K562 (cell line): ENCODE data around the gene PODXL2. TPM values are rescaled to one million over a fixed set of nuclear protein-coding genes. Genes with fewer than 3 reads are reported as not detected.

Source experiments
- ATAC-seq: fragments of 200-7000 bp; cut with Tn5 transposase; 3 replicates; pipeline ENCODE4 v1.9.1; 2020; ENCODE audit warnings: moderate library complexity
- BruUV-seq: library from RNA; stranded (reverse); fragments of 400-500 nt; replicated peaks from 2 replicates; lab custom pipeline; 2021; lab: Mats Ljungman, UMichigan
- CTCF ChIA-PET: fragments of 300-600 bp; formaldehyde crosslinking; extraction: SDS; loops from one replicate; lab custom pipeline; 2021; ENCODE audit warnings: low intra/inter-chr PET ratio; lab: Yijun Ruan, JAX
- POLR2A ChIA-PET: fragments of 300-600, 350-650 bp; sonication (Branson Sonifier 250); formaldehyde crosslinking; extraction: SDS; loops from one replicate; lab custom pipeline; 2021; ENCODE audit warnings: antibody characterized with exemption, inconsistent platforms; lab: Yijun Ruan, JAX
- DNase-seq, 4 experiments: peaks; one replicate each; pipeline versions ENCODE4 v3.0.0 to v3.0.0-alpha.2; 2011 to 2018; ENCODE audit warnings: low spot score in 3 of 4, mixed read lengths in 3 of 4; ENCODE audit errors: extremely low read depth in 1 of 4
- FAIRE-seq: peaks from 2 replicates; lab custom pipeline; 2011; peaks lifted over from hg19 to GRCh38; lab: Jason Lieb, UNC
- H2AFZ ChIP-seq: 2 replicates; pipeline ENCODE4 v1.6.0; 2011; ENCODE audit warnings: low read depth, low read length, control low read depth, inconsistent platforms
- H3K27ac ChIP-seq: fragments of 200-600 bp; 3 replicates; pipeline ENCODE4 v1.8.0; 2011; ENCODE audit warnings: low read depth, mild to moderate bottlenecking, control low read depth, inconsistent platforms, low read length, moderate library complexity, mixed read lengths; ENCODE audit errors: extremely low read depth
- H3K27me3 ChIP-seq, 2 experiments: fragments of 300-600 bp in 1 of 2; 2 replicates in 1 of 2; 3 replicates in 1 of 2; pipeline versions ENCODE4 v1.6.0 to v1.8.0; 2011; ENCODE audit warnings: inconsistent platforms in 2 of 2, low read length in 2 of 2, mild to moderate bottlenecking in 1 of 2, mixed read lengths in 1 of 2, moderate library complexity in 1 of 2; ENCODE audit not compliant: control insufficient read depth in 2 of 2, insufficient read depth in 2 of 2
- H3K36me3 ChIP-seq: fragments of 300-600 bp; 3 replicates; pipeline ENCODE4 v1.8.0; 2011; ENCODE audit warnings: mild to moderate bottlenecking, low read length, inconsistent platforms; ENCODE audit not compliant: control insufficient read depth, insufficient read depth
- H3K4me1 ChIP-seq, 2 experiments: fragments of 200-600 bp in 1 of 2; replicated peaks in 1 of 2; 2 replicates in 1 of 2; 3 replicates in 1 of 2; pipeline versions ENCODE4 v1.5.1 to v1.8.0; 2011; ENCODE audit warnings: inconsistent platforms in 2 of 2, low read length in 2 of 2, mild to moderate bottlenecking in 1 of 2, mixed read lengths in 1 of 2, moderate library complexity in 1 of 2; ENCODE audit not compliant: control insufficient read depth in 2 of 2, insufficient read depth in 2 of 2
- H3K4me2 ChIP-seq: 2 replicates; pipeline ENCODE4 v1.6.1; 2011; ENCODE audit warnings: low read length, control low read depth, inconsistent platforms, mixed read lengths; ENCODE audit not compliant: insufficient read depth
- H3K4me3 ChIP-seq: fragments of 200-600 bp; sonication (generic), shearing (Covaris generic); 2 replicates; pipeline ENCODE4 v1.5.1; 2016; ENCODE audit warnings: control low read depth, inconsistent platforms
- H3K79me2 ChIP-seq: fragments of 200-600 bp; 3 replicates; pipeline ENCODE4 v1.8.0; 2011; ENCODE audit warnings: low read length, inconsistent platforms; ENCODE audit not compliant: control insufficient read depth, insufficient read depth
- H3K9ac ChIP-seq, 2 experiments: 2 replicates each; pipeline versions ENCODE4 v1.6.0 to v1.6.1; 2011; ENCODE audit warnings: low read depth in 2 of 2, low read length in 2 of 2, control low read depth in 1 of 2, inconsistent platforms in 1 of 2, mild to moderate bottlenecking in 1 of 2, mixed read lengths in 1 of 2; ENCODE audit not compliant: insufficient read depth in 1 of 2
- H3K9me1 ChIP-seq: one replicate; pipeline ENCODE4 v1.6.0; 2011; ENCODE audit warnings: inconsistent platforms, mild to moderate bottlenecking, low read length, moderate library complexity; ENCODE audit not compliant: control insufficient read depth, insufficient read depth
- H3K9me3 ChIP-seq: replicated peaks from 2 replicates; pipeline ENCODE4 v1.5.1; 2011; ENCODE audit warnings: low read depth, low read length, inconsistent platforms; ENCODE audit not compliant: control insufficient read depth, insufficient read depth
- H4K20me1 ChIP-seq: replicated peaks from 2 replicates; pipeline ENCODE4 v1.6.1; 2011; ENCODE audit warnings: low read length, inconsistent platforms, mixed read lengths; ENCODE audit not compliant: control insufficient read depth, insufficient read depth
- ARID3B ChIP-seq: fragments of 250-450 bp; sonication (Bioruptor Pico); IDR thresholded peaks from 2 replicates; pipeline ENCODE4 v1.4.0; 2020; ENCODE audit warnings: borderline replicate concordance
- CBX2 ChIP-seq: fragments of 200-600 bp; sonication (generic); IDR thresholded peaks from one replicate; pipeline ENCODE4 v1.6.1; 2012; ENCODE audit warnings: mild to moderate bottlenecking, low read length, inconsistent platforms; ENCODE audit not compliant: insufficient read depth, poor library complexity, severe bottlenecking
- CHD4 ChIP-seq: fragments of 200-600 bp; sonication (generic); IDR thresholded peaks from 3 replicates; pipeline ENCODE4 v1.6.1; 2012; ENCODE audit warnings: low read depth, mild to moderate bottlenecking, mixed read lengths, low read length, inconsistent platforms; ENCODE audit not compliant: insufficient read depth, insufficient replicate concordance, poor library complexity, severe bottlenecking
- CTCFL ChIP-seq: IDR thresholded peaks from 2 replicates; pipeline ENCODE4 v1.6.1; 2011; ENCODE audit warnings: borderline replicate concordance, low read depth, mild to moderate bottlenecking, moderate library complexity, low read length; ENCODE audit not compliant: insufficient read depth, poor library complexity, severe bottlenecking
- DPF2 ChIP-seq: fragments of 450-650 bp; IDR thresholded peaks from 2 replicates; pipeline ENCODE4 v1.6.1; 2016
- MITF ChIP-seq: IDR thresholded peaks from 2 replicates; pipeline ENCODE4 v1.6.1; 2014; ENCODE audit warnings: antibody characterized with exemption
- PHB2 ChIP-seq: fragments of 450-650 bp; IDR thresholded peaks from 2 replicates; pipeline ENCODE4 v1.6.1; 2017; ENCODE audit warnings: low read depth
- RBM39 ChIP-seq: fragments of 200-400 bp; formaldehyde crosslinking; optimal IDR thresholded peaks from 2 replicates; pipeline ENCODE3; 2018; ENCODE audit warnings: low read depth, low read length
- SP2 ChIP-seq: IDR thresholded peaks from 2 replicates; pipeline ENCODE4 v1.6.1; 2011; ENCODE audit warnings: mild to moderate bottlenecking, low read depth, low read length, moderate library complexity; ENCODE audit not compliant: poor library complexity, severe bottlenecking; ENCODE audit errors: extremely low read depth
- THRB ChIP-seq: fragments of 450-650 bp; formaldehyde crosslinking; conservative IDR thresholded peaks from 2 replicates; pipeline ENCODE4 v1.4.0; 2022; ENCODE audit warnings: mild to moderate bottlenecking, missing genetic modification characterization
- ZEB2 ChIP-seq: fragments of 450-650 bp; IDR thresholded peaks from 2 replicates; pipeline ENCODE4 v1.6.1; 2016
- ZNF184 ChIP-seq: sonication (generic); formaldehyde crosslinking; IDR thresholded peaks from 2 replicates; pipeline ENCODE4 v1.5.0; 2020; ENCODE audit warnings: missing genetic modification reagents
- ZNF445 ChIP-seq: fragments of 250-450 bp; sonication (Bioruptor Pico); IDR thresholded peaks from 2 replicates; pipeline ENCODE4 v1.4.0; 2020; ENCODE audit warnings: low read depth, mild to moderate bottlenecking, moderate library complexity
- ZSCAN32 ChIP-seq: fragments of 450-650 bp; formaldehyde crosslinking; IDR thresholded peaks from 2 replicates; pipeline ENCODE4 v1.4.0; 2020; ENCODE audit warnings: mild to moderate bottlenecking, moderate library complexity
- WGBS: fragments of 100-300 bp; shearing (Covaris generic); methylation state at CpG from one replicate; pipeline ENCODE4 v1.1.6; 2016; ENCODE audit warnings: low coverage, mixed read lengths; ENCODE audit not compliant: insufficient coverage; ENCODE audit errors: missing lambda C conversion rate; 5-methylcytosine and 5-hydroxymethylcytosine counted together
- in situ Hi-C: fragments of 300-500 bp; cut with MboI; formaldehyde crosslinking; loops from 4 replicates; pipeline ENCODE4 v1.15.0; 2018; ENCODE audit warnings: inconsistent platforms, mixed read lengths
- intact Hi-C: fragments of 100-400 bp; cut with micrococcal nuclease; formaldehyde crosslinking; loops from 2 replicates; pipeline ENCODE4 v1.14.2; 2022
- polyA plus RNA-seq, 8 experiments: library from polyadenylated mRNA; depleted of rRNA in 4 of 8; stranded (reverse) in 5 of 8; unstranded in 3 of 8; fragments of >200 nt; fragmentation: Nextera tagmentation in 2 of 8; fragmentation: Illumina TruSeq in 1 of 8; extraction: Ambion mirVana in 2 of 8; extraction: Trizol in 1 of 8; gene quantifications; 2 replicates each; pipeline versions ENCODE4 v1.2.1 to v1.2.3, GENCODE V29; 2011 to 2014; ENCODE audit warnings: inconsistent platforms in 1 of 8, missing spikeins in 1 of 8
- total RNA-seq, 7 experiments: library from RNA; depleted of rRNA in 6 of 7; stranded (reverse); fragments of >200 nt in 6 of 7; fragmentation: Illumina TruSeq in 2 of 7; extraction: Trizol in 2 of 7; gene quantifications; 2 replicates each; pipeline versions ENCODE4 v1.2.1 to v1.2.3, GENCODE V29; 2011 to 2021; ENCODE audit warnings: low replicate concordance in 1 of 7

The PODXL2 gene
- total and polyA plus RNA-seq, 9 of the 15 experiments (the other 6 are each of a cell fraction or from before 2014, with no cell fraction given), result 0.03 to 52.5 (median 21.9) TPM

GRCh38 chr3:127714125-127714571 lies 85.2 kb downstream of the PODXL2 start:
- intact Hi-C loops (no loop called here), in situ Hi-C loops (no loop called here)
- Histone ChIP-seq H3K27ac (no peak overlapping the region), H4K20me1 (no peaks in the 10 kb centered on the region), H3K4me3 (no peak overlapping the region), H3K9me3 (no peaks in the 10 kb centered on the region), H3K4me2 (no peak overlapping the region), H3K79me2 (no peaks in the 10 kb centered on the region), H3K27me3 (peaks cover 13 to 77% of the 10 kb centered on the region in 2 experiments; a peak in 4 of 5 replicates), H3K36me3 (no peaks in the 10 kb centered on the region), H3K9me1 (no peaks in the 10 kb centered on the region), H3K4me1 (no peaks in the 10 kb centered on the region; a peak in 1 of 5 replicates), H2AFZ (no peak overlapping the region), H3K9ac (no peak overlapping the region)
- ChIA-PET CTCF (no interaction called here), POLR2A (no interaction called here)
- DNase-seq, result no peak
- 1% methylated on average over 8 of the region's 10 CpGs for WGBS
- ATAC-seq, result no peak
- TF ChIP-seq ZEB2, result no peak
- no peak for TF ChIP-seq RBM39
- no peak for TF ChIP-seq PHB2
- TF ChIP-seq MITF, result no peak
- no peak for TF ChIP-seq ZNF445 (CRISPR knock-in tag)
- no peak for TF ChIP-seq ARID3B (CRISPR knock-in tag)
- no peak for TF ChIP-seq SP2
- no peak for TF ChIP-seq ZSCAN32 (CRISPR knock-in tag)
- TF ChIP-seq CHD4, result no peak
- no peak for TF ChIP-seq CBX2
- no peak for TF ChIP-seq ZNF184 (CRISPR knock-in tag)
- TF ChIP-seq DPF2, result no peak
- TF ChIP-seq THRB (CRISPR knock-in tag), result no peak
- TF ChIP-seq CTCFL, result no peak
- no TSS peak for BruUV-seq
- no peak for FAIRE-seq
